ENCODE results near the gene PRKAG1.
A peak's percentile ranks its signal among the peaks of the same experiment; 100 is the strongest.

Gene PRKAG1

DNA sequence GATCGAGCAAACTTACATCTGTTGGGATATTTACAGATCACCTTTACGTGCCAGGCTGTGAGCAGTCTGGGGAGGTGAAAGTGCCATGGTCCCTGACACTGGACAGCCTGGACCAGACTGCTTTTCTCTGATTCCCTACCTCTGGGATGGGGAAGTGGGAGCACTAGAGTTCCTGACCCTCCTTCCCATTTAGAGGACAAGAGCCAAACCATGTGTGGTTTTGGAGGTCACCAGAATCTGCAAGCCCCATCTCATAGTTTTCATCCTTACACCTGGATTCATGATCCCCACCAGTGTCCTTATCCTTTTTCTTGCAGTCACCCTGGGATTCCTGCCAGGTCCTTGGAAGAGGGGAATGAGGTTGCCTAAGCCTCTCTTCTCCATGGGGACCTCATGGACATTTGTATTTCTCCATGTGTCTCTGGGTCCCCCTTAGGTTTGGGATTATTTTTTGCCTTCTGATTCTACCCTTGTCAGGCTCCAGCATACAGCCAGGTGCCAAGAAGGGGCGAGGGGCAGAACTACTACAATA lies 45.6 kb downstream of the PRKAG1 start:
- H3K27me3 ChIP-seq (replicated peaks) = peaks cover 40% of the 10 kb centered on the region
- H3K36me3 ChIP-seq (replicated peaks) = no peaks in the 10 kb centered on the region
- in situ Hi-C loops (cut with HindIII; ENCODE audit: low pct_ligation_motif_present, low sequenced_read_pairs) = no loop called here
- TF ChIP-seq, protein P1, sequence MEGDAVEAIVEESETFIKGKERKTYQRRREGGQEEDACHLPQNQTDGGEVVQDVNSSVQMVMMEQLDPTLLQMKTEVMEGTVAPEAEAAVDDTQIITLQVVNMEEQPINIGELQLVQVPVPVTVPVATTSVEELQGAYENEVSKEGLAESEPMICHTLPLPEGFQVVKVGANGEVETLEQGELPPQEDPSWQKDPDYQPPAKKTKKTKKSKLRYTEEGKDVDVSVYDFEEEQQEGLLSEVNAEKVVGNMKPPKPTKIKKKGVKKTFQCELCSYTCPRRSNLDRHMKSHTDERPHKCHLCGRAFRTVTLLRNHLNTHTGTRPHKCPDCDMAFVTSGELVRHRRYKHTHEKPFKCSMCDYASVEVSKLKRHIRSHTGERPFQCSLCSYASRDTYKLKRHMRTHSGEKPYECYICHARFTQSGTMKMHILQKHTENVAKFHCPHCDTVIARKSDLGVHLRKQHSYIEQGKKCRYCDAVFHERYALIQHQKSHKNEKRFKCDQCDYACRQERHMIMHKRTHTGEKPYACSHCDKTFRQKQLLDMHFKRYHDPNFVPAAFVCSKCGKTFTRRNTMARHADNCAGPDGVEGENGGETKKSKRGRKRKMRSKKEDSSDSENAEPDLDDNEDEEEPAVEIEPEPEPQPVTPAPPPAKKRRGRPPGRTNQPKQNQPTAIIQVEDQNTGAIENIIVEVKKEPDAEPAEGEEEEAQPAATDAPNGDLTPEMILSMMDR (IDR thresholded peaks at IDR 0.05; ENCODE audit: low read depth, low read length, missing control alignments) = no peak
- H3K27ac ChIP-seq = no peak overlapping the region
- DNase-seq = no peak
- no peak overlapping the region for H3K4me3 ChIP-seq (ENCODE audit: low read depth, low read length)

DNA sequence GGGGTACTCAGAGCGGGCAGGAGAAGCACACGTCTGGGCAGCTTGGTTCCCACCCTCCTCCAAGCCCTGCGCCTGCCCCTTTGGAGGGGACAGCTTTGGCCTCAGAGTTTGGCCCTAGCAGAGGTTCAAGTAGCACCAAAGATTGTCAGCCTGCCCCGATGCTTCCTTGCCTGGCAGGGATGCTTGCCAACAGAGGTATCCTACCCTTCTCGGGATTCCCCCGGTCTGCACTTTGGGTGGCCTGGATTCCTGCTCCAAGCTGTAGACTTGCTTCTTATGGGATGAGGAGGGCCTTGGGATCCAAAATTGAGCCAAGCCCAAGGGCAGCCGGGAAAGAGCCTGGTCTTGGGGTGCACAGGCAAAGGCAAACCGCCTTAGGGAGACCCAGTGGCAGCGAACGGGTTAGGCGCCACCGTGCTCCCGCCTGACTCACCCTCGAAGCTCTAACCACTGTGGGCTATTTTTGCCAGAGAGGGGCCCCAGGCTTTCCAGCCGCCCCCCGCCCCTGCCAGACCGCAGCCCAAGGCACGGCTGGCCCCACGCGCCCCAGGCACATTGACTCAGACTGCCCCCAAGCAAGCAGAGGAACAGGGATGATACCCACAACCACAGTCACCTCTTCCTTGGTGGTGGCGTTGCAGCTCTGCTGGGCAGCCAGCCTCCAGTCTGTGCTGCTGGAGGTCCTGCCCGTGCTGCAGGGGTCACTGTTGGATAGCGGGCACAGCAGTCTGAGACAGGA lies 46.2 kb downstream of the PRKAG1 start:
- H3K4me3 ChIP-seq (ENCODE audit: low read depth, low read length) = no peak overlapping the region
- no peaks in the 10 kb centered on the region for H3K36me3 ChIP-seq (replicated peaks)
- TF ChIP-seq, protein P1 (IDR thresholded peaks at IDR 0.05; ENCODE audit: low read depth, low read length, missing control alignments) = peak; percentile 39
- in situ Hi-C loops (cut with HindIII; ENCODE audit: low pct_ligation_motif_present, low sequenced_read_pairs) = no loop called here
- H3K27me3 ChIP-seq (replicated peaks) = peaks cover 40% of the 10 kb centered on the region
- no peak overlapping the region for H3K27ac ChIP-seq
- no peak for DNase-seq

DNA sequence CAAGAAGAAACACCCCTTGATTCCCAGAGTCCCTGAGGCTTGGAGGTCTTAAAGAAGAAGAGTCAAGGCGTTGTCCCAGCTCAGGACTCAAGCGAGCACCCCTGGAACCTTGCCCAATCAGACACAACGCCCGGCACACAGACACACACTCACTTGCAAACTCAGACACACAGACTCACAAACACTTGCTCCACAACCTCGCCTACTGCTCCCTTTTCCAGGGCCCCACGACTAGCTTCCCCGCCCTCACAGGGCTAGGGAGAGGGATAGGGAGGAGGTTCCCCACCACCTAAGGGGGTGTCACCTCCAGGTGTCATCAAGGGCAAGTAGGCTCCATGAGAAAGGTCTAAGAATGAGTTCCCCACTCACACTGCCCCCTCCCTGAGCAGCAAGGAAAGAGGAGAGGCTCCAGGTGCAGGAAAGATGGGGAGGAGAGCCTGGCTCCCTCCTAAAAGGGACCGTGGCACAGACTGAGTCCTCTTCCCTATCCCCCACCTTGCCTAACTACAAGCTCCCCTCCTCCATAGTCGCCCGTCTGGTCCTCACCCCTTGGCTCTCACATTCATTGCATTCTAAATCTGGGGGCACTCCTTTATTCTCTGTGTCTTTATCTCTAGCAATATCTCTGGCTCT lies 47.8 kb downstream of the PRKAG1 start:
- DNase-seq = no peak
- Histone ChIP-seq H3K36me3 (replicated peaks) (no peaks in the 10 kb centered on the region), H3K27me3 (replicated peaks) (peaks cover 46% of the 10 kb centered on the region), H3K4me3 (ENCODE audit: low read depth, low read length) (no peak overlapping the region), H3K27ac (no peak overlapping the region)
- TF ChIP-seq, protein P1 (IDR thresholded peaks at IDR 0.05; ENCODE audit: low read depth, low read length, missing control alignments) = no peak
- in situ Hi-C loops (cut with HindIII; ENCODE audit: low pct_ligation_motif_present, low sequenced_read_pairs) = no loop called here

GRCh38 chr12:48969833-48970701 lies 48.5 kb downstream of the PRKAG1 start:
- TF ChIP-seq, protein P1 (IDR thresholded peaks at IDR 0.05; ENCODE audit: low read depth, low read length, missing control alignments) = no peak
- H3K27ac ChIP-seq = no peak overlapping the region
- DNase-seq = no peak
- no peak overlapping the region for H3K4me3 ChIP-seq (ENCODE audit: low read depth, low read length)
- in situ Hi-C loops (cut with HindIII; ENCODE audit: low pct_ligation_motif_present, low sequenced_read_pairs) = no loop called here
- no peaks in the 10 kb centered on the region for H3K36me3 ChIP-seq (replicated peaks)
- H3K27me3 ChIP-seq (replicated peaks) = peaks cover 46% of the 10 kb centered on the region

DNA sequence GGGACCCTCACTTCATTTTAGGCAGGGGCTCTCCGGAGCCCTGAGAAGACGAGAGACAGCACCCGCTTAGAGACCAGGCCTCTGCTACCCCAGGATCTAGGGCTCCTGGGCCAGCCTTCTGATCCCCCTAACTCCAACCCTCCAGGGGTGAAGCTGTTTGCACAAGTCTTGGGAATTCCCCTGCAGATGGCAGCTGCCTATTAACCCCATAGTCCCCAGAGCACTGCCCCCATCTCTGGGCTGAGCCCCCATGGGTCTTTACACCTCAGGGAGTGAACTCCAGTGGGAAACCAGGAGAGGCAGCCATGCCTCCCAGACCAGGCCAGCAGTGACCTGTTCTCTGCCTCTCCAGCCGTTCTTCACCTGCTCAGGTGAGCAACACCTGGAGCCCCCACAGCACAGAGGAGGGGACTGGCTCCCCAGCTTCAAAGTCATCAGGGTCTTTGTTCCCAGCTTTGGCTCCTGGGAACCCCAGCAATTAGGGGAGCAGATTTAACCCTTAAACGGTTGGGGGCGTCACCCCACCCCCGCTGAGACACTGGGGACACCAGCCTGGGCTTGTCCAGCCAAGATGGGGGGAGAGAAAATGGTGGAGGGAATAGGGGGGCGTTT lies 49.3 kb downstream of the PRKAG1 start:
- in situ Hi-C loops (cut with HindIII; ENCODE audit: low pct_ligation_motif_present, low sequenced_read_pairs) = no loop called here
- H3K27me3 ChIP-seq (replicated peaks) = peaks cover 47% of the 10 kb centered on the region

More for the DNA sequence above, 49.3 kb downstream of the PRKAG1 start:
- no peak for DNase-seq
- TF ChIP-seq, protein P1 (IDR thresholded peaks at IDR 0.05; ENCODE audit: low read depth, low read length, missing control alignments) = no peak
- H3K4me3 ChIP-seq (ENCODE audit: low read depth, low read length) = no peak overlapping the region
- H3K36me3 ChIP-seq (replicated peaks) = no peaks in the 10 kb centered on the region
- no peak overlapping the region for H3K27ac ChIP-seq
